ENCODE data around the gene HIF3A.

The HIF3A gene

GRCh38 chr19:46386996-46387712 lies 90.3 kb downstream of the HIF3A start:
- no peak for DNase-seq

DNA sequence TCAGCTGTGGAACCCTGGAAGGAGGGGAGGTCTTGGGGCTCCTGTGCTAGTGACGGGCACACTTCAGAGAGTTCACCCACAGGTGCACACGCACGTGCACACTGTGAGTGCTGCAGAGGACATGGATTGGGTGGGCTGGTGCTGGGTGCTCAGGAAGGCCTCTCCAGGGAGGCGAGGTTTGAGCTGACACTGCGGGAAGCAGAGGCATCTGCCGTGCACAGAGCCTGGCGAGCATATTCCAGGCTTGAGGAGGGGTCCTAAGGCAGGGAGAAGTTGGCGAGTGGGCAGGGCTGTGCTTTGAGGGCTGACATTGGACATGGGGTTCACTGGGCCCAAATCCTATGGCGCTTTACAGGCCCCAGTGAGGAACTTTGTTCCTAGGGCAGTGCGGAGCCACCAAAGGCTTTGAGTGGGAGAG lies 90.9 kb downstream of the HIF3A start:
- DNase-seq, result no peak

GRCh38 chr19:46388311-46389095 lies 91.7 kb downstream of the HIF3A start:
- DNase-seq, result no peak

GRCh38 chr19:46390121-46390858 lies 93.4 kb downstream of the HIF3A start:
- no peak for DNase-seq

GRCh38 chr19:46390866-46391265 lies 94.0 kb downstream of the HIF3A start:
- DNase-seq, result no peak

DNA sequence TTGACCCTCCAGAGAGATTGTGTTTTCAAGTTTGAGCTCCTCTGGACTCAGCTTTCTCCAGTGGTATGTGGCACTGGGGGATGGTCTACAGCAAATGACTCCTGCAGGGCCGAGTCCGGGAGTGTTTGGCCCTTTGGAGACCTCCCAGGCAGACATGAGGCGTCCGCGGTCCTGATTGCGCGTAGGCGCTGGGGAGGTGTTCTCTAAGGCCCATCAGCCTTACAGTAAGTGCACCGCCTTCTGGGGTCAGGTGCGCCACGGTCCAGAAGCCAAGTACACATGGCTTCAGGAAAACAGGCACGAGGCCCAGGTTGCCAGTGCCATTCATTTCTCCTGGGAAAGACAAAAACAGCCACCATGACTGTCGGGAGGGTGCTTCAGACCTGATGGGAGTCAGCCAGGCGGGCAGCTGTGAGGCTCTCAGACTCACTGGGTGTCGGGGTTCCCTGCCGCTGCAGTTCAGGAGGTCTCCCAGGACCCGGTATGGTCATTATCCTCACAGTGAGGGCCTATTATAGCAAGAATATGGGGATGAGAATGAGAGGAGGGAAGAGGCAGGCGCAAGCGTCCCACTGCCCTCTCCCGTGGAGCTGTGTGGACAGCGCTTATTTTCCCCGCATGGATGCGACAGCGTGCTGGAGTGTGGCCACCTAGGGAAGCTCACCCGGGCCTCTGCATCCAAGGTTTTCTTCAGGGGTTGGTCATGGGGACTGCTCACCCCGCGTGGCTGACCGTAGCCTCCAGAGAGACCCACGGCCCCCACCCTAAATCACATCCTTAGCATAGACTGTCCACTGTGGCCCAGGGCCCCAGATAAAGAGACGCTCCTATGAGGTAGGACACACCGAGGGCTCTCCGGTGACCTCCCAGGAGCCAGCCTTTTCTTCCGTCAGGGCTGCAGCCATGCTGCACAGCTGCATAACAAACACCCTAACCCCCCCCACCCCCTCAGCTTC lies 94.7 kb downstream of the HIF3A start:
- no peak for DNase-seq

GRCh38 chr19:46392252-46392801 lies 95.5 kb downstream of the HIF3A start:
- DNase-seq, result no peak

GRCh38 chr19:46392837-46393236 lies 96.0 kb downstream of the HIF3A start:
- DNase-seq, result no peak

Data from stimulated activated CD8-positive, alpha-beta memory T cell treated with anti-CD3 and anti-CD28 coated beads, Interleukin-4, amount 100 ng/mL, for 48 hours (primary cell).